ENCODE data around the gene ELAPOR1. TPM values are rescaled to one million over a fixed set of nuclear protein-coding genes. Genes with fewer than 3 reads are reported as not detected.

Gene ELAPOR1
- total and polyA plus RNA-seq, 9 of the 15 experiments (the other 6 are each of a cell fraction or from before 2014, with no cell fraction given), result 0.07 to 1.2 (median 0.18) TPM

DNA sequence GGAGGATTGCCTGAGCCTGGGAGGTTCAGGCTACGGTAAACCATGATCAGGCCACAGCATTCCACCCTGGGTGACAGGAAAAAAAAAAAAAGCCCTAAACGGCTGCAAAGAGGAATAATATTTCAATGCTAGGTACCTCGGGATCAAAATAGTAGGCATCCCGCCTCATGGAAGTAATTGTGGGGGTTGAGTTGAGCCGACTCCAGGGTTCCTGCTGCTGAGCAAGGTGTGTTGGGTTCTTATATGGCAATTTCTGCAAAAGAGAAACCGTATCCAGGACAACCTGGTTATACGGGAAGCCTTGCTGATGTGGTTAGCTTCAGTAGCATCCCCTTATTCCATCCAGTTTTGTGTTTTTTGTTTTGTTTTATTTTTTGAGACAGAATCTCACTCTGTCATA is 6.1 kb upstream of the ELAPOR1 start:
- Histone ChIP-seq H3K9me1 (ENCODE audit: control insufficient read depth, insufficient read depth, low read length) (no peaks in the 10 kb centered on the region), H3K4me3 (no peak overlapping the region), H3K36me3 (ENCODE audit: control insufficient read depth, insufficient read depth, low read length) (peaks cover 6% of the 10 kb centered on the region; the same call in 1 of the 3 replicates), H4K20me1 (replicated peaks; ENCODE audit: control insufficient read depth, insufficient read depth, low read length) (no peaks in the 10 kb centered on the region; the same call in 1 of the 2 replicates), H3K79me2 (ENCODE audit: control insufficient read depth, insufficient read depth, low read length) (no peaks in the 10 kb centered on the region), H3K27ac (ENCODE audit: extremely low read depth, low read depth, low read length) (no peak overlapping the region), H3K9ac (ENCODE audit: insufficient read depth in 1 of 2, low read depth in 2 of 2, low read length in 2 of 2) (no peak overlapping the region), H3K4me1 (replicated peaks in 1 of 2; ENCODE audit: control insufficient read depth in 2 of 2, insufficient read depth in 2 of 2, low read length in 2 of 2) (peaks cover 12 to 13% of the 10 kb centered on the region in 2 experiments), H3K27me3 (ENCODE audit: control insufficient read depth in 2 of 2, insufficient read depth in 2 of 2, low read length in 2 of 2) (no peaks in the 10 kb centered on the region), H3K4me2 (ENCODE audit: insufficient read depth, low read length) (no peak overlapping the region), H3K9me3 (replicated peaks; ENCODE audit: control insufficient read depth, insufficient read depth, low read depth, low read length) (no peaks in the 10 kb centered on the region), H2AFZ (ENCODE audit: low read depth, low read length) (no peak overlapping the region)
- FAIRE-seq, result no peak
- TF ChIP-seq ZNF785 (CRISPR knock-in tag; IDR thresholded peaks at IDR 0.05), result no peak
- TF ChIP-seq, protein P1, sequence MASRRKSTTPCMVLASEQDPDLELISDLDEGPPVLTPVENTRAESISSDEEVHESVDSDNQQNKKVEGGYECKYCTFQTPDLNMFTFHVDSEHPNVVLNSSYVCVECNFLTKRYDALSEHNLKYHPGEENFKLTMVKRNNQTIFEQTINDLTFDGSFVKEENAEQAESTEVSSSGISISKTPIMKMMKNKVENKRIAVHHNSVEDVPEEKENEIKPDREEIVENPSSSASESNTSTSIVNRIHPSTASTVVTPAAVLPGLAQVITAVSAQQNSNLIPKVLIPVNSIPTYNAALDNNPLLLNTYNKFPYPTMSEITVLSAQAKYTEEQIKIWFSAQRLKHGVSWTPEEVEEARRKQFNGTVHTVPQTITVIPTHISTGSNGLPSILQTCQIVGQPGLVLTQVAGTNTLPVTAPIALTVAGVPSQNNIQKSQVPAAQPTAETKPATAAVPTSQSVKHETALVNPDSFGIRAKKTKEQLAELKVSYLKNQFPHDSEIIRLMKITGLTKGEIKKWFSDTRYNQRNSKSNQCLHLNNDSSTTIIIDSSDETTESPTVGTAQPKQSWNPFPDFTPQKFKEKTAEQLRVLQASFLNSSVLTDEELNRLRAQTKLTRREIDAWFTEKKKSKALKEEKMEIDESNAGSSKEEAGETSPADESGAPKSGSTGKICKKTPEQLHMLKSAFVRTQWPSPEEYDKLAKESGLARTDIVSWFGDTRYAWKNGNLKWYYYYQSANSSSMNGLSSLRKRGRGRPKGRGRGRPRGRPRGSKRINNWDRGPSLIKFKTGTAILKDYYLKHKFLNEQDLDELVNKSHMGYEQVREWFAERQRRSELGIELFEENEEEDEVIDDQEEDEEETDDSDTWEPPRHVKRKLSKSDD (conservative IDR thresholded peaks at IDR 0.05; ENCODE audit: low read length), result no peak
- TF ChIP-seq THRAP3 (IDR thresholded peaks at IDR 0.05; ENCODE audit: borderline replicate concordance), result no peak
- TF ChIP-seq YY1 (IDR thresholded peaks at IDR 0.05; ENCODE audit: borderline replicate concordance in 1 of 3, control insufficient read depth in 1 of 3, extremely low read depth in 1 of 3, insufficient read depth in 3 of 3, insufficient read length in 1 of 3, insufficient replicate concordance in 2 of 3, low read depth in 1 of 3, low read length in 2 of 3), result no peak
- no peak for TF ChIP-seq POLR2AphosphoS5 (IDR thresholded peaks at IDR 0.05; ENCODE audit: control insufficient read depth, insufficient read depth, low read depth, low read length)
- TF ChIP-seq, protein P2, sequence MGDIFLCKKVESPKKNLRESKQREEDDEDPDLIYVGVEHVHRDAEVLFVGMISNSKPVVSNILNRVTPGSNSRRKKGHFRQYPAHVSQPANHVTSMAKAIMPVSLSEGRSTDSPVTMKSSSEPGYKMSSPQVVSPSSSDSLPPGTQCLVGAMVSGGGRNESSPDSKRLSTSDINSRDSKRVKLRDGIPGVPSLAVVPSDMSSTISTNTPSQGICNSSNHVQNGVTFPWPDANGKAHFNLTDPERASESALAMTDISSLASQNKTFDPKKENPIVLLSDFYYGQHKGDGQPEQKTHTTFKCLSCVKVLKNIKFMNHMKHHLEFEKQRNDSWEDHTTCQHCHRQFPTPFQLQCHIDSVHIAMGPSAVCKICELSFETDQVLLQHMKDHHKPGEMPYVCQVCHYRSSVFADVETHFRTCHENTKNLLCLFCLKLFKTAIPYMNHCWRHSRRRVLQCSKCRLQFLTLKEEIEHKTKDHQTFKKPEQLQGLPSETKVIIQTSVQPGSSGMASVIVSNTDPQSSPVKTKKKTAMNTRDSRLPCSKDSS (IDR thresholded peaks at IDR 0.05; ENCODE audit: low read depth, partially characterized antibody), result no peak
- TF ChIP-seq DIDO1 (tag; IDR thresholded peaks at IDR 0.05; ENCODE audit: low read depth), result no peak
- TF ChIP-seq, protein P3, sequence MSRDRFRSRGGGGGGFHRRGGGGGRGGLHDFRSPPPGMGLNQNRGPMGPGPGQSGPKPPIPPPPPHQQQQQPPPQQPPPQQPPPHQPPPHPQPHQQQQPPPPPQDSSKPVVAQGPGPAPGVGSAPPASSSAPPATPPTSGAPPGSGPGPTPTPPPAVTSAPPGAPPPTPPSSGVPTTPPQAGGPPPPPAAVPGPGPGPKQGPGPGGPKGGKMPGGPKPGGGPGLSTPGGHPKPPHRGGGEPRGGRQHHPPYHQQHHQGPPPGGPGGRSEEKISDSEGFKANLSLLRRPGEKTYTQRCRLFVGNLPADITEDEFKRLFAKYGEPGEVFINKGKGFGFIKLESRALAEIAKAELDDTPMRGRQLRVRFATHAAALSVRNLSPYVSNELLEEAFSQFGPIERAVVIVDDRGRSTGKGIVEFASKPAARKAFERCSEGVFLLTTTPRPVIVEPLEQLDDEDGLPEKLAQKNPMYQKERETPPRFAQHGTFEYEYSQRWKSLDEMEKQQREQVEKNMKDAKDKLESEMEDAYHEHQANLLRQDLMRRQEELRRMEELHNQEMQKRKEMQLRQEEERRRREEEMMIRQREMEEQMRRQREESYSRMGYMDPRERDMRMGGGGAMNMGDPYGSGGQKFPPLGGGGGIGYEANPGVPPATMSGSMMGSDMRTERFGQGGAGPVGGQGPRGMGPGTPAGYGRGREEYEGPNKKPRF (IDR thresholded peaks at IDR 0.05; ENCODE audit: low read depth, low read length), result no peak
- no peak for TF ChIP-seq ZNF197 (CRISPR knock-in tag; IDR thresholded peaks at IDR 0.05; ENCODE audit: low read depth)
- no peak for TF ChIP-seq ZNF354B (CRISPR knock-in tag; IDR thresholded peaks at IDR 0.05)
- TF ChIP-seq TFAM (CRISPR knock-in tag; conservative IDR thresholded peaks at IDR 0.05), result no peak
- TF ChIP-seq TAL1 (IDR thresholded peaks at IDR 0.05), result no peak
- no peak for TF ChIP-seq MTA3 (IDR thresholded peaks at IDR 0.05; ENCODE audit: borderline replicate concordance)
- no peak for TF ChIP-seq ESRRA (IDR thresholded peaks at IDR 0.05; ENCODE audit: borderline replicate concordance, low read depth)
- no peak for TF ChIP-seq FOS (IDR thresholded peaks at IDR 0.05; ENCODE audit: extremely low read depth, insufficient read length)
- in situ Hi-C loops (cut with MboI) (no loop called here), intact Hi-C loops (cut with micrococcal nuclease) (loop anchor here (10.0 kb wide), 1 partner anchor 363 kb away; the partner anchor contains the start of gene STXBP3)
- no TSS peak for BruUV-seq (replicated peaks)
- no peak for ATAC-seq
- WGBS (ENCODE audit: insufficient coverage, low coverage, missing lambda C conversion rate), result 45% methylated on average over 7 of the region's 7 CpGs
- POLR2A ChIA-PET, result interaction anchor here (0.6 to 5.8 kb wide), 4 partner anchors 7 to 318 kb away, joined by 3 to 65 read pairs (median 3); partner anchors contain the start of gene PSMA5
- CTCF ChIA-PET (ENCODE audit: low intra/inter-chr PET ratio), result interaction anchor here (0.6 kb wide), 1 partner anchor 68 kb away, joined by 3 read pairs; no protein-coding TSS in a partner anchor
- no peak for DNase-seq (ENCODE audit: extremely low read depth in 1 of 4, low spot score in 3 of 4)

Measured in K562 (cell line).